Measurements from ENCODE around the gene LGALS12. TPM values are rescaled to one million over a fixed set of nuclear protein-coding genes. Genes with fewer than 3 reads are reported as not detected.
A peak's percentile ranks its signal among the peaks of the same experiment; 100 is the strongest.

The LGALS12 gene
- total and polyA plus RNA-seq, 2 of the 13 experiments (the other 11 are each of a cell fraction or from before 2014, with no cell fraction given): not detected

- H3K79me2 ChIP-seq (ENCODE audit: insufficient read depth, low read length): no peaks in the 10 kb centered on the region
- H4K20me1 ChIP-seq (ENCODE audit: insufficient read depth, low read length): no peaks in the 10 kb centered on the region
- no peaks in the 10 kb centered on the region for H3K9me3 ChIP-seq (ENCODE audit: low read length)
- H3K4me2 ChIP-seq (ENCODE audit: low read depth, low read length): no peak overlapping the region
- 34% methylated on average over 4 of the region's 7 CpGs for WGBS (ENCODE audit: low lambda C conversion rate)
- DNase-seq (ENCODE audit: low spot score) (no peak), ATAC-seq (peak; percentile 53), FAIRE-seq (no peak)
- peaks cover 5 to 40% of the 10 kb centered on the region in 2 experiments; a peak in 4 of 5 replicates for H3K27me3 ChIP-seq (ENCODE audit: control insufficient read depth in 1 of 2, insufficient read depth in 2 of 2, low read length in 2 of 2)
- no peak overlapping the region for H3K9ac ChIP-seq (ENCODE audit: insufficient read depth, low read depth, low read length)
- H3K4me1 ChIP-seq (ENCODE audit: insufficient read depth, low read length): no peaks in the 10 kb centered on the region
- TF ChIP-seq ZNF44 (CRISPR knock-in tag; IDR thresholded peaks at IDR 0.05): no peak
- peak; percentile 58; the same call in 1 of the 2 replicates for TF ChIP-seq TFAP4 (IDR thresholded peaks at IDR 0.05; ENCODE audit: borderline replicate concordance, low read depth)
- no peak overlapping the region for H3K27ac ChIP-seq (ENCODE audit: extremely low read length, insufficient read depth, low read length)
- H3K4me3 ChIP-seq (replicated peaks in 1 of 3; ENCODE audit: insufficient read depth in 1 of 3, low read depth in 2 of 3, low read length in 3 of 3): no peak overlapping the region
- in situ Hi-C loops (cut with HindIII; ENCODE audit: extremely low pct_ligation_motif_present, low pct_unique_long_range_greater_than_20kb) (no loop called here), intact Hi-C loops (cut with micrococcal nuclease; ENCODE audit: unreplicated experiment) (no loop called here)
- POLR2A ChIA-PET: no interaction called here
- no peaks in the 10 kb centered on the region for H3K36me3 ChIP-seq (replicated peaks in 1 of 2; ENCODE audit: control insufficient read depth in 1 of 2, insufficient read depth in 2 of 2, low read length in 2 of 2)
- CTCF ChIA-PET (ENCODE audit: low intra/inter-chr PET ratio, low total read pairs): no interaction called here
- BruUV-seq (replicated peaks): no TSS peak
- no peak overlapping the region for H2AFZ ChIP-seq (ENCODE audit: low read length)
Observed at GRCh38 chr11:63510360-63511047, 4.6 kb downstream of the LGALS12 start.

- H3K27me3 ChIP-seq (ENCODE audit: control insufficient read depth in 1 of 2, insufficient read depth in 2 of 2, low read length in 2 of 2): peaks cover 5 to 38% of the 10 kb centered on the region in 2 experiments; a peak in 4 of 5 replicates
- ATAC-seq (no peak), FAIRE-seq (no peak), DNase-seq (ENCODE audit: low spot score) (no peak)
- no peak overlapping the region for H3K9ac ChIP-seq (ENCODE audit: insufficient read depth, low read depth, low read length)
- no peaks in the 10 kb centered on the region for H4K20me1 ChIP-seq (ENCODE audit: insufficient read depth, low read length)
- no peak overlapping the region for H3K4me3 ChIP-seq (replicated peaks in 1 of 3; ENCODE audit: insufficient read depth in 1 of 3, low read depth in 2 of 3, low read length in 3 of 3)
- no peak overlapping the region for H2AFZ ChIP-seq (ENCODE audit: low read length)
- ChIA-PET CTCF (ENCODE audit: low intra/inter-chr PET ratio, low total read pairs) (no interaction called here), POLR2A (no interaction called here)
- H3K4me2 ChIP-seq (ENCODE audit: low read depth, low read length): no peak overlapping the region
- TF ChIP-seq CTCF (CRISPR knock-in tag; IDR thresholded peaks at IDR 0.05) (0 out of 2 replicates have a peak, but pooled peaks have one; percentile 13), FOSL1 (CRISPR knock-in tag; IDR thresholded peaks at IDR 0.05; ENCODE audit: borderline replicate concordance) (no peak), ZSCAN21 (CRISPR knock-in tag; IDR thresholded peaks at IDR 0.05; ENCODE audit: borderline replicate concordance) (no peak), KAT2B (IDR thresholded peaks at IDR 0.05; ENCODE audit: borderline replicate concordance, low read depth, low read length) (no peak), ZNF263 (CRISPR knock-in tag; IDR thresholded peaks at IDR 0.05) (0 out of 2 replicates have a peak, but pooled peaks have one; percentile 47)
- no TSS peak for BruUV-seq (replicated peaks)
- H3K9me3 ChIP-seq (ENCODE audit: low read length): no peaks in the 10 kb centered on the region
- no peaks in the 10 kb centered on the region for H3K36me3 ChIP-seq (replicated peaks in 1 of 2; ENCODE audit: control insufficient read depth in 1 of 2, insufficient read depth in 2 of 2, low read length in 2 of 2)
- H3K4me1 ChIP-seq (ENCODE audit: insufficient read depth, low read length): no peaks in the 10 kb centered on the region
- no peak overlapping the region for H3K27ac ChIP-seq (ENCODE audit: extremely low read length, insufficient read depth, low read length)
- in situ Hi-C loops (cut with HindIII; ENCODE audit: extremely low pct_ligation_motif_present, low pct_unique_long_range_greater_than_20kb) (no loop called here), intact Hi-C loops (cut with micrococcal nuclease; ENCODE audit: unreplicated experiment) (no loop called here)
- WGBS (ENCODE audit: low lambda C conversion rate): 27% methylated on average over 7 of the region's 11 CpGs
- H3K79me2 ChIP-seq (ENCODE audit: insufficient read depth, low read length): no peaks in the 10 kb centered on the region
Observed at GRCh38 chr11:63511048-63511748, 5.3 kb downstream of the LGALS12 start.
